Astrocyte of the cerebellum (primary cell): ENCODE measurements around the gene MLYCD.

Experiments
- DNase-seq: peaks from one replicate; pipeline ENCODE4 v3.0.0-alpha.2; 2011; ENCODE audit warnings: low read depth
- H3K4me3 ChIP-seq: 2 replicates; pipeline ENCODE4 v1.5.1; 2011; ENCODE audit warnings: mild to moderate bottlenecking, low read depth, low read length, moderate library complexity
- CTCF ChIP-seq: IDR thresholded peaks from 2 replicates; pipeline ENCODE4 v1.5.1; 2012; ENCODE audit warnings: low read length, low read depth, moderate library complexity, mild to moderate bottlenecking; ENCODE audit errors: missing control alignments
- in situ Hi-C: cut with HindIII; loops from 2 replicates; pipeline ENCODE4 v1.10.0; 2017; ENCODE audit warnings: low sequenced_read_pairs

Gene MLYCD

GRCh38 chr16:83901101-83901500, 2.2 kb downstream of the MLYCD start:
- in situ Hi-C loops = no loop called here
- no peak for TF ChIP-seq CTCF
- no peak overlapping the region for H3K4me3 ChIP-seq
- DNase-seq = no peak

GRCh38 chr16:83903751-83904150, 4.8 kb downstream of the MLYCD start:
- TF ChIP-seq CTCF = no peak
- no peak for DNase-seq
- H3K4me3 ChIP-seq = no peak overlapping the region
- in situ Hi-C loops = no loop called here

- DNase-seq = no peak
- no peak overlapping the region for H3K4me3 ChIP-seq
- in situ Hi-C loops = no loop called here
- no peak for TF ChIP-seq CTCF
These were observed 7.8 kb downstream of the MLYCD start for GRCh38 chr16:83906683-83907082.

- H3K4me3 ChIP-seq = no peak overlapping the region
- in situ Hi-C loops = no loop called here
- no peak for DNase-seq
- no peak for TF ChIP-seq CTCF
These were observed 8.2 kb downstream of the MLYCD start for GRCh38 chr16:83907111-83907510.

- TF ChIP-seq CTCF = no peak
- in situ Hi-C loops = no loop called here
- H3K4me3 ChIP-seq = no peak overlapping the region
- DNase-seq = no peak
These were observed 8.8 kb downstream of the MLYCD start for GRCh38 chr16:83907631-83908250.

GRCh38 chr16:83908798-83909197, 9.9 kb downstream of the MLYCD start:
- DNase-seq = no peak
- in situ Hi-C loops = no loop called here
- no peak for TF ChIP-seq CTCF
- H3K4me3 ChIP-seq = no peak overlapping the region
